ELF-1 (cell line): ENCODE data around the gene TGFBR3.
"Not testable (repeated sequence)": the region's sequence is repeated elsewhere in the genome, so short reads cannot be mapped to it uniquely, and the experiment has no call there.

Experiments
- DNase-seq: peaks from one replicate; pipeline ENCODE4 v3.0.0-alpha.2; 2016; ENCODE audit warnings: low read depth, low spot score

The TGFBR3 gene

GRCh38 chr1:91851130-91852010 is 34.6 kb downstream of the TGFBR3 start:
- DNase-seq, result no peak

DNA sequence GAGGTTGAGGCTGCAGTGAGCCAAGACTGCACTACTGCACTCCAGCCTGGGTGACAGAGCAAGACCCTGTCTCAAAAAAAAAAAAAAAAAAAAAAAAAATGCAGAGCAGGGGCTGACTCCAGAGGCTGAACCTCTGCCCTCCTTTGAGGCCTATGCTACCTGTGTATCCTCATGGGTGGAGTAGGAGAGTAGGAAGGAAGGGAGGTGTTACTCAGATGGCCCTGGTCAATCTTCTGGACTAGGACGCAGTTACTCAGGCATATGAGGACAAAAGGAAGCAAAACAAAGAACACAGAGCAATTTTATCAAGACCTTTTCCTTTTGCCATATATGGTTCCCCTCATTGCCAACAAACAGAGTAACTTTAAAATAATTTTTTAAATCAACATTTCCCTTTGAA is 35.2 kb downstream of the TGFBR3 start:
- no peak for DNase-seq

- DNase-seq, result no peak
Measured at GRCh38 chr1:91847851-91848250, 38.1 kb downstream of the TGFBR3 start.

DNA sequence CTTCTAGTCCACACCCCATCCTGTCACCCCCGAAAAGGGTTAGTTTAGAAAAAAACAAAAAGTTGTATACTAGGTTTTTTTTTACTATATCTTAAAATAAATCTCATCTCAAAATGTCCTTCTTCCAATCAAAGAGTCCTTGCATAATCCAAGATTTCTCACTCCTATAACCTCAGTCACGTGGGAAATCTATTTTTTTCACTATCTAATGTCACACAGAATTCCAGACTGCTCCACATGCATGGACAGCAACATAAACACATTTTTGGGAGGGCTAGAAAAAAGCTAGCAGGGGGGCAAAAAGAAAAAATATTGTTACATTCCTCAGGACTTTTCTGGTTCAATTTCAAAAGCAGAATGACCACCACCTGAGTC is 39.3 kb downstream of the TGFBR3 start:
- DNase-seq, result no peak

DNA sequence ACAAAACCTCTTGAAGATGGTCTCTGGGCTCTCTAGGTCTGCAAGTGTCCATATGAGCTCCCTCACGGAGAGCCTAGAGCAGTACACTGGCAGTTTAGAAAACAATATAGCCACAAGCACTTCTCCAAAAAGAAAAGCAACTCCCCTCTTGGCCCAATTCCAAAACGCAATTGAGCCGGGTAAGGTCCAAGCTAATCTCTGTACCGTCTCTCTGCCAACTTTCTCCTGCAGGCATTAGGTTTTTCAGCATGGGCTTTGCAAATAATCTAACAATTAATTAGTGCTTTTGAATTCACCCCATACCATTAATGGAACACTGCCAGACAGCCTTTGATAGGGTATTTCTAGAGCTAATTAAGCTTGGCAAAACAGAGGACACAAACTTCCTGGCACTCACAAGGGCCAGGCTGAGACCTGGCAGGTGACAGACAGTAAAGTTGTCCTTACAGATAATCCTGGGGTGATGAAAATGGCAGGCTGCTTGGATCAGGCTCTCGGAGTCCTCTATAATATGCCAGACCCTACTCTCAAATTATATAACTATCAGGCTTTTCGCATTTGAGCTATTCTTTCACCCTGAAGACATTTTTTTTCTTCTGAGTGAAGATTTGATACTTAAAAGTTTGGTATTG is 39.8 kb downstream of the TGFBR3 start:
- peak; percentile 4 for DNase-seq

DNA sequence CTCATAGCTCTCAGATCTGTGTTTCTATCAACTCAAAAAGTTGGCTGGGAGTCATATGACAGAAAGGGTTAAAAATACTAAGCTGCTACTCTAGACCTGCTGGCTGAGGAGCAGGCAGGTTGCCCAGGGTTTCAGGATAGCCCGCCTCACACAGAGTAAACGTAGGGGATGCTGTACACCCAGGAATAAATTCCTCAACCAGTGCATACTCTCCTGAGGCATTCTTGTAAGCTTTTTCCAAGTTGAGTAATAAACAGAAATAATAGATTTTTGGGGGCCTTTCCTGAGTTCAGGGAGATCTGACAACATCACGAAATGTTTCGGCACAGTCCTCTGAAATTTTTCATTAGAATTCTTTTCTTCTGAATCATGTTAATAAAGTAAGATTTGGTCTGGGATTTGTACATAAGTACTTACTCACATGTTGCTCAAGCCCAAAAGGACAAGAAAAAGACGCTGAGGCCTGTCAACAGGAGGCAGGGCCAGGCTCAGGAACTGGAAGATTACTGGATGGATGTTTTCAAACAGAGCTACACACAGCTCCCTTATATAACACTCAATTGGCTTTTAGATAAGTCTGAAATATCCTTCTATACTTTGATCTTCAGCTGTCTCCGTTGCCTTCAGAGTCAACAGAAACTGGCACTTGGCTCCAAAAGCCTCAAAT is 41.0 kb downstream of the TGFBR3 start:
- DNase-seq, result no peak

DNA sequence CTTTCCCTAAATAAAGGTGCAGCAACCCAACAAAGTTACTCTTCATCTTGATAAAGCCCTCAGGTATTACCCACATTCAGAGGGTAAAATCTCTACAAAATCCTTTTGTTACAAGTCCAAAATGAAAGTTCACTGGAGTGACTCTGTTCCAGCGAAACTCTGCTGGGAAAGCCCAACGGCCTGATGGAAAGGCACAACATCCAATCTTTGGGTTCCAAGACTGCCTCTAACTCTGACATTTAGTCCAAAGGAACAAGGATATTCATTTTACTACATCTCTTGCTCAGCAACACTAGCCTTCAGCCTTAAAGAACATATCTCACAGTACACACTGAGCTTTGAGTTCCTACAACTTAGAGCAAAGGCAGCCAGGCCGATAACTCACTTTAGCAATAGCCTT is 42.1 kb downstream of the TGFBR3 start:
- DNase-seq, result no peak

DNA sequence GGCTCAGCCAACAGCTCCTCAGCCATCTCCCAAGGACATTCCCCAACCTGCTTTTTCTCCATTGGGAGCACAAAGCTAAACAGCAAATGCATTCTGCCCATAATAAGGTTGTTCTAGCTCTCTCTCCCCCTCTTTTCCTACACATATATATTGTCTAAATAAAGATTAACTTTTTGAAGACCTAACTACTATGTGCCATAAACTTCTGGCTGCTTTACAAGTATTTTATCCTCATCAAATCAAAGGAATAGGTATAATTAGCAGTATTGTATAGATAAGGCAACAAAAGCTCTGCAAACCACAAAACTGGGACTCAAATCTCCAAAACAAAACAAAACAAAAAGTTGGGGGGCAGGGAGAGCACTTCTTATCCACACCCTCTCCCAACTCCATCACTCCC is 43.4 kb downstream of the TGFBR3 start:
- DNase-seq, result no peak

DNA sequence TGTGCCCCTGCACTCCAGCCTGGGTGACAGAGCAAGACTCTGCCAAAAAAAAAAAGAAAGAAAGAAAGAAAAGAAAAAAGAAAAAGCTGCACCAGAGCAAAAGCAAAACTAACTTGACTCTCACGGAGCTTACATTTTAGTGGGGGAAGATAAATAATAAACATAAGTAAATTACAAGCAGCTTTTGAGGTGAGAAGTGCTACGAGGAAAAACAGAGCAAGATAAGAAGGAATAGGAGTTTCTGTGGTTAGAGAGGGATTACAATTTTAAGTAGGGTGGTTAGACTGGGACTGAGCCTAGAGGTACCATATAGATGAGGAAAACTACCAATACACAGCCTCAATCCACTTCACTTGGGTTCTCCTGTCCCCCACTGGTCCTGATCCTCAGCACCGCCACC is 43.9 kb downstream of the TGFBR3 start:
- no peak for DNase-seq

GRCh38 chr1:91840276-91840675 is 45.7 kb downstream of the TGFBR3 start:
- not testable (repeated sequence) for DNase-seq

DNA sequence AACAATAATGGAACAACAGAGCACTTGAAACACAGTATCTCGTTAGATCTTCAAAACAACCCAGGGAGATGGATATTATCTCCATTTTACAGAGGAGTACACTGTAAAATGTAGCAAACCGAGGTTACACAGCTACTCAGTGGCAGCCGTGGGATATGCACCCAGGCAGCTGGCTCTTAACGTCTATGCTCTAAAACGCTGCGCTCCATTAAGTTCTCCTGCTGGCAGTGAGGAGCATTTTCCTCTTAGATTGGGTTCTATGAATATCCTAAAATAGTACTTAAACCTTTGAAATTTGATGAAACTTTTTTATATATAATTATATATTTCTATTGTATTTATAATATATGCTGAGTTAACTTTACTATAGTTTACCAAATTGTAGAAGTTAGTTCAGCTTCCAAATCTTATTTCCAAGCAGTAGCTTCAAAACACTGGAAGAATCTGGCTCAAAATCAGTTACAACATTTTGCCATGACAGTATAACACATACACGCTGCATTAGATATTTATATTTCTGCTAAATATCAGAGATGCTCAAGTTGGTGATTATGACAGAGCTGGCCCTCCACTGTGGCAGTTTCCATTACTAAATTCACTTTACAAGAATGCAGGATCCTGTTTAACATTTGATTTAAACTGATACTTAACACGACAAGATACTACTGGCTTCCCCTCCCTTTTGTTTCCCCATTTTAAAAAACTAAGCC is 49.5 kb downstream of the TGFBR3 start:
- DNase-seq, result no peak

DNA sequence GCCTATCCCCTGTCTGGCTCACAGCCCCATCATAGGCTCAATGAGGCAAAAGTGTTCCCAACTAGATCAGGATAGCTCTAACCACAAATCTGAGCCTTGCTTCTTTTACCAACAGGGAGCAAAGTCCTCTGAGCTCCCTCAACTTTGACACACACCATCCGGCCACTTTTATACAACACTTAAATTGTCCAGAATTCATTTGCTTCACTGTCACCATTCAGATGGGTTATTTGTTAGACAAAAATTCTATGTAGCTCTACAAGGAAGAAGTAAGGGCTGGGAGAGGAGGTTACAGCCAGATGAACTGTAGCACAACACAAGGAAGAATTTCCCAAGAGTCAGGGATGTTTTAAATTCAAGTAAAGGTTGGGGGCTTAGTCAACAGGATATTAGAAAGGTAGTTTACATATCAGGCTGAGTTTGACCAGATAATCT is 50.8 kb downstream of the TGFBR3 start:
- DNase-seq, result peak; percentile 3

GRCh38 chr1:91834549-91834948 is 51.4 kb downstream of the TGFBR3 start:
- not testable (repeated sequence) for DNase-seq

DNA sequence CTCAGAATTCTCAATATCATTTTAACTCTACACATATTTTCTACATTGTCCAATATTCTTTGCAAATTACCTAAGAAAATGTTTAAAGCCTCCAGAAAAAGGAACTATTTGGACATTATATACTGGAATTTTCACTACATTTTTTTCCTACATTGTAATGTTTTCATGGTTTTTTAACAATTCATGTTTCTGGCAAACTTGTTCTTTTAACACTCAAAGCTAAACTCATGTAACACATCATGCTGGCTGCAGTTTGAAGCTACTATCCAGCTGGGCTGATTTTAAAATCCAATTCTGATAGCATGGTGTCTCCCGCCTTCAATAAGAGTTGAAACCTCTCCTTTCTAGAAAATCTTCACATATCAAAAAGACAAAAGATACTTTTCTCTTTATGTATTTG is 52.0 kb downstream of the TGFBR3 start:
- DNase-seq, result no peak

- no peak for DNase-seq
Measured at GRCh38 chr1:91831132-91831930, 54.6 kb downstream of the TGFBR3 start.

DNA sequence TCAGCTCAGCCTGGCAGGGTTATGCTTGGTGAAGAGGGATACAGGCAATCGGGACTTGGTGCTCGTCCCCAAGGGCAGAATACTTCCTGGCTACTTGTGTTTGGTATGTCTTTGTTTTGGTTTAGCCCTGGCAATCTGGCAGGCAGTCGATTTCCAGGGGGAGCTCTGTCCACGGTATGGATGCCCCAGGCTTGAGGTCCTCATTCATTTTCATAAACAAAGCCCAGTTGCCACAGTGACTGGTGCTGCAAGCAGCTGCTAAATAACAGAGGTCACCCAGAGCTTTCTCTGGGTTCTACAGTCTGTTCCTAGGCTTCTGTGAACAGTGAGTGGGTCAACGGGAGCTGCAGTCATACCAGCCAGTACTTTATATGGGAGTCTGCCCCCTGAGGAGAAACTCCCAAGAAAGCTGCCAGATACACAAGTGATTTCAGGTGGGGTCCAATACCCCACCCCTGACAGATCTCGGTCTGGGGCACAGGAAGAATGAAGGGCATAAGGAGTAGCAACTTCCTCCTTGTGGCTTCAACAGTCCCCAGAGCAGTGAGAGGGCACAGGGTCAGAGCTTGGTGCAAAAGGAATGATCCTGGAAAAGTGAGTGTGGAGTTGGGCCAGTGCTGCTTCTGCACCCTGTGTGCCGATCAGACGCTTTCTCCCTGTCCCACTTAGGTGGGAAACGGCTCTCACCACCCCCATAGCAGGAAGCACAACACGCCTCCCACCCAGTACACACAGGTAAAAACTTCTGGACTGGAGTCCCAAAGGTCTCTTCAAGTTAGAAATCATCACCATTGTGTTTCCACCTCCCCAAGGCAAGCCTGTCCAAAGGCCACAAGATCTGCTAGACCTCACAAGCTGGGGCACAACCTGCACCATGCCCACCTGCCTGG is 55.5 kb downstream of the TGFBR3 start:
- DNase-seq, result peak; percentile 84

DNA sequence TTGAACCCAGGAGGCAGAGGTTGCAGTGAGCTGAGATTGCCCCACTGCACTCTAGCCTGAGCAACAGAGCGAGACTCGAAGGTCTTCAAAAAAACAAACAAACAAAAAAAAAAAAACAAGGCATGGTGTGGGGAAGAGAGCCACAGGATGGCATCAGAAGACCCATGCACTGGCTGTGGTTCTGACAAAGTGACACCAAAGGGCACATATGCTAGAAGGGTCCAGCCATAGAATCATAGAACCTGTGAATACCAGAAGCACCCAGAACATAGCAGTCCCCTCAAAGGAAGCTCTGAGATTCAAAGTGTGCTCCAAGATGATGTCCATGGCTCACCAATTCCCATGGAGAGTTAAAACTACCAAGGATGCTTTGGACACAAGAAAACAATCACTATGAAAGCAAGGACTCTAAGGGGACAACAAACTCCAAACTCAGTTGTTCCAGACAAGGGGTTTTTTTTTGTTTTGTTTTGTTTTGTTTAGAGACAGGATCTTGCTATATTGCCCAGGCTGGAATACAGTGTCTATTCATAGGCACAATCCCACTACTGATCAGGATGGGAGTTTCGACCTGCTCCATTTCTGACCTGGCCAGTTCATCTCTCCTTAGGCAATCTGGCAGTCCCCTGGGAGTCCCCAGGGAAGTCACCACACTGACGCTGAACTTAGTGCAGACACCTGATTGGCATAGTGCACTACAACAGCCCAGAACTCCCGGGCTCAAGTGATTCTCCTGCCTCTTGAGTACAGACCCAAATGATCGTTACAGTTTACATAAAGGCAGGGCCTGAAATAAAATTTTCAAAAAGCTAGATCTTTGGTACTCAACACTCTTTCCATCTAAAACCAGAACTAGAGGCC is 56.4 kb downstream of the TGFBR3 start:
- no peak for DNase-seq

- no peak for DNase-seq
Measured at GRCh38 chr1:91828583-91829281, 57.2 kb downstream of the TGFBR3 start.
